Pons (tissue), 1 donor: ENCODE results near the gene PTTG1IP.
"Not testable (repeated sequence)": the region's sequence is repeated elsewhere in the genome, so short reads cannot be mapped to it uniquely, and the experiment has no call there.

Experiments
- DNase-seq: peaks from one replicate; pipeline ENCODE4 v3.0.0-alpha.2; 2016; ENCODE audit warnings: low spot score

PTTG1IP gene

DNA sequence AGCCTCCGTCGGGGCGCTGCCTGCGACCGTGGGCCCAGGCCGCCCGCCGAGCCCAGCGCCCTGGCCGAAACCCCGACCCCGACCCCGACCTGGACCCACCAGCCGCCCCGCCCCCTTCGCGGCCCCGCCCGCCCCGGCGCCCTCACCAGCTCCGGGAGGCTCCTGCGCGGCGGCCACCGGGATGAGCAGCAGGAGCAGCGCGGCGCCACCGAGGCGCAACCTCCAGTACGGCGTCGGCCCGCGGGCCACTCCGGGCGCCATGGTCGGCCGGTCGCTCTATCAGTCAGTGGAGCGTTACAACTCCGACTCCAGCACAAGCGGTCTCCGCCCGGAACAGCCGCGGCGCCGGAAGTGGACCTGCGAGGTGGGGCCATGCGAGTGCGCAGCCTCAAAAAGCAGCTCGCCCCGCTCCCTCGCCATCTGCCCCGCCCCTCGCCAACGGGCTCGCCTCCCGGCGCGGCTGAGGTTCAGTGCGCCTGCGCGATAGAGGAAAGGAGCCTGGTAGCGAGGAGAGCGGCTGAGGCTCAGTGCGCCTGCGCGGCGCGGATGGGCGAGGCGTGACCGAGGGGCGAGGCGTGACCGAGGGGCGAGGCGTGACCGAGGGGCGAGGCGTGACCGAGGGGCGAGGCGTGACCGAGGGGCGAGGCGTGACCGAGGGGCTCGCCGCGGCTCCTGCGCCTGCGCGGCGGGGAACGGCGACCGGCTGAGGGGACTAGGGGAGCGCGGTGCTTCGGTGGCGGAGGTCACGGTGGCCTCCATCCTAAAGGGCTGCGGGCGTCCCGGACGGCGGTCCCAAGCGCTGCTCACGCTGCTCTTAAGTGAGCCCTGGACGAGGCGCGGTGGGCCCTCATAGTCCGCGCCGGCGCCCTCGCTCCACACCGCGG, at the start of gene PTTG1IP:
Gene PTTG1IP (minus strand): TSS at position 335 of the 884 bp plus-strand sequence. CDS start 74 bp downstream, at position 261.
- DNase-seq, result peak; percentile 96

- DNase-seq, result no peak
These were observed 48.4 kb upstream of the PTTG1IP start for GRCh38 chr21:44921928-44922327.

DNA sequence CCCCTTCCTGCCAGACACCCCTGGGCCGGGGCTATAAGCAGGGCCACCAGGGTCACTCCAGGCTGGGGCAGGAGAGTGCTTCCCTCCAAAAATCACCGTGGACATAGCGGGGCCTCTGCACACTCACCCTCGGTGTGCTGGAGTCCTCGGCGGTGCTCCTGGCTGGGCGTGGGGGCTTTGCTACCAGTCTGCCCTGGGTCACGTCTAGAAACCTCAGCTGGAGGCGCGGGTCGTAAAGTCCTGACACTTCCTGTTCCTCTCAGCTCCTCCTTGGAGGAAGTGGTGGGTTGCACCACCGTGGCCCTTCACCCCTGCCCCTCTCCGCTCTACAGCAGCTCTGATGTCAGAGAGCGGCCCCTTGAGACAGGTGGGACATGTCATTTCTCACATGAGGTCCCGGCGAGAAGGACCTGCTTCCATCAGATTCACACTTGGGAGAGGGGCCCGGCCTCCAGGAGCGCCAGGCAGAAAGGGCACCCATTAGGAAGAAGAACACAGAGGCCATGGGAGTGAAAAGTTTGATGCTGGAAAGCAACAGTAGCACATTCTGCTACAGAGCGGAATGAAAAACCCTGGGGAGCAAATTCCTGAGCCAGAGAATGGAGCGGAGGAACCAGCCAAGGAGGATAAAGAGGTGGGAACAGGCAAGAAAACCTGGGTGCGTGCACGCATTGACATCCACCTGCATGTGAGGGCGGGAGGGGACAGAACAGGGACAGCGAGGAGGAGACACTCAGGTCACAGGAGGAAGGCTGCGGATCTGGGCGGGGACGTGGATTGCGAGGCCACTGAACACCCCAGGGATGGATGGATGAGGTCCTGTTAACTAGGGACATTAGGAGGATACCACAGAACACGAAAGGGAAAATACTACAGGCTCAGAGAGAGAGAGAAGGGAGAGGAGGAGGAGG, 47.5 kb upstream of the PTTG1IP start, which contains the start of gene ITGB2:
Gene ITGB2 (minus strand): TSS at position 206 of the 911 bp plus-strand sequence. CDS start 10,117 bp downstream, outside the sequence.
- DNase-seq, result peak; percentile 26

GRCh38 chr21:44919913-44920693, 46.6 kb upstream of the PTTG1IP start:
- no peak for DNase-seq

DNA sequence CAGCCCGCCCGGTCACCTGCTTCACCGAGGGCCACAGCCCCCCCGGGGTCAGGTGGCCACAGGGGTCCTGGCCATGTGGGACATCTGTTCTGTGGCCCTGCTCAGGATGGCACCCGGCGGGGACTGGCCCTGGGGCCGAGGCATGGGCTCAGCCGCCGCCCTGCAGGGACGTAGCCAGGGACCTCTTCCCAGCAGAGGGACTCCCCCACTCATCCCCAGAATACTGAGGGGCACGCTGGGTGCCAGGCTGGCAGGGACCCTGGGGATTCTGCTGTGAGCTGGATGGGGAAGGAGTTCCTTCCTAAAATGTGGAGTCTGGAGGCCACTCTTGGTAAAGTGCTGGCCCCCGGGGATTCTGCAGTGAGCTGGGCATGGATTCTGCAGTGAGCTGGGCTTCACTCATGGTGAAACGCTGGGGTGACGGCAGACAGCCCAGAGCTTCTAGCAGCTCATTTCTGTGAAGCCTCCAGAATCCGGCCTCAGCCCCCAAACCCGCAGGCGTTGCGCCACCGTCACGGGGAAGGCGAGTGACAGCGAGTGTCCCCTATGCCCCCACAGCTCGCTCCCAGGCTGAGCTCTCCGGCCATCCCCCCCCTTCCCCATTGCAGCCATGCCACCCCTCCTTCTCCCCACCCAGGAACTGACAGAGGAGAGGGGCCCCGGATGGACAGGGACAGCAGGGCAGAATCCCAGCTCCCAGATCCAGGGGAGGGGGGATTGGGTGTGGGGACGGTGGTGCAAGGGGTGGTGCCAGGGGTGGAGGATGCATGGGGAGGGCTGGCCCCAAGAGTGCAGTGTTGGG, 45.8 kb upstream of the PTTG1IP start:
- DNase-seq, result no peak

DNA sequence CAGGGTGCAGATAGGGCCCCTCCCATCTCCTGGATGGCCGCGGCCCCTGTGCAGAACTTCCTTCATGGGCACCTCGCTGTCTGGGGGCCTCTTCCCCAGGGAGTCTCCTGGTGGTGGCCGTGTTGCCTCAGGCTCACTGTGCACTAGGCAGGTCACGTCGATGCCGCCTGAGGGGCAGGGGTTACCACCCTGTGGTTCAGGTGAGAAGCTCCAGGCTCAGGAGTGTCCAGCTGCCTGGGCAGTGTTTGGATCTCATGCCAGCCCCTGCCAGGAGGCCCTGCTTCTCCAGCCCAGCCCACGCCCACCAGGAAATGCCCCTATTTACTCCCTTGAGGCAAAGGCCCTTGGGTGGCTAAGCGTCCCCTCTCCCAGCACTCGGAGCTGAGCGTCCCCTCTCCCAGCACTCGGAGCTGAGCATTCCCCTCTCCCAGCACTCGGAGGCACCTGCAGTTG, 45.1 kb upstream of the PTTG1IP start:
- no peak for DNase-seq

DNA sequence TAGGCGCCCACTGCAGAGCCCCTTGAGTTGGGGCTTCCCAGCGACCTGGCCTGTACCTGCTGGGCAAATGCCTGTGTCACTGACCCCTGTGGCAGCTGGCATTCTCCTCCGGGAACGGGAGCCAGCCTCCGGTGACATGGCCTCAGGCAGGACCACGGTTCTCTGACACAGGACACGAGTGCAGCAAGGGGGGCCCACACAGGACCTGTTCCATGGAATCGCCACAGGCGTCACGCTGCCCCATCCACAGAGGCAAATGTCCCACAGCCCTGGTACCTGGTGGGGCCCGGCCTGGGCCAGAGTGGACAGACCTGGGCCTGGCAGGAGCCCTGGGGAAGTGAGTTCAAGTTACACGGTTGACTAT, 44.6 kb upstream of the PTTG1IP start:
- DNase-seq, result no peak

DNA sequence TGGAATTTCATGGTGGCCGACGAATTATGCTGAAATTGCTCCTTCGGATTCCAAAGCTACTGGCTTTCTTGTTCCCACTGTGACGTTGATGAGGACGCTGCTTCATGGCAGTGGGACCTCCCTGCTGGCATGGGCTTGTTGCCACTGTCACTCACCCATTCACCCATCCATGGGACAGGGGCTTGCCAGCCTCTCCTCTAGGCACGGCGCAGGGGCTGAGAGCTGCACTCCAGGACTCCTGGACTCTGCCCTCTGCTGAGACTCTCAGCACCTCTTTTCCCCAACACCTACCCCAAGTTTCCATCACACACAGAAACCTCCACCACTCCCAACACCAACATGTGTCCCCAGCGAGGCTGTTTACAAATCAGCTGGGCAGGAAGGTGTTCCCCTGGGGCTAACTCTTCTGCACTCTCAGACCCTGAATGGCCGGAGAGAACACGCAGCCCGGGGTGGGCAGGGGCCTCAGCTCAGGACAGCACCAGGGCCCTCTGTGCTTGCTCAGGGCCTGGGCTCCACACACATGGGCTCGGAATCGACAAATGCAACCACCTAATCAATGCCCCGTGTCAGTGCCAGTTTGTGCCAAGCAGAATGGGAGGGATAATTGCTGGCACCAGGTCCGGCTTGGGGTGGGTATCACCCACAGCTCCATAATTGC, 44.1 kb upstream of the PTTG1IP start:
- no peak for DNase-seq

- no peak for DNase-seq
These were observed 43.5 kb upstream of the PTTG1IP start for GRCh38 chr21:44916965-44917364.

GRCh38 chr21:44914176-44914874, 40.8 kb upstream of the PTTG1IP start:
- DNase-seq, result no peak

DNA sequence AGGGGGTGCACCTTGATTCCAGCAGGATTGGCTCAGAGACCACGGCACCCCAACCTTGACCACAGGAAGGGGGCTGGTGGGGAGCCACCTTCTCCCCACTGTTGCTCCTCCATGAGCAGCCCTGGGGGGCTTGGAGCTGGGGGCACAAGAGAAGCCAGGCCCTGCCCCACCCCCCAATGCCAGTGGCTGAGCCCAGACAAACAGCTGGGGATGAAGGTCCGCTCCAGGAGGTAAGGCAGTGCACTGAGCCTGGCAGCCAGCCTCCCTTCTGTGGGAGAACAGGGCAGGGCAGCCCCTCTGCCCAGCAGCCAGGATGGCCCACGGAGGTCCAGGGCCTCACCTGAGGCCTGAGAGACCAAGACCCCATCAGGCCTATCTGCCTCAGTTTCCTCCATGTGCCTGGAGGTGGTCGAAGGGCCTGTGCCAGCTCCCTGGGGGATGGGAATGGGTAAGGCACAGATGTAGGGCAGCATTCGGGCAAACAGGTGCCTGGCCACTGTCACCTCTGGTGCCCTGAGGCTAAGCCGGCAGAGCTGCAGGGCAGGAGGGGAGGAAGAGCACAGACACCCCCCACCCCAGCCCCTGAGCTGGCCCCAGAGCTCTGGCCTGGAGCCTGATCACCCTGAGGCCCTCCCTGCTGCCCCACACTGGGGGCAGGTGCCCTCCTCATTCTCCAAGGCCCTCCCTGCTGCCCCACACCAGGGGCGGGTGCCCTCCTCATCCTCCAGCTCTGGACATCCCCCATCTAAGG, 40.1 kb upstream of the PTTG1IP start:
- no peak for DNase-seq

- DNase-seq, result not testable (repeated sequence)
These were observed 39.3 kb upstream of the PTTG1IP start for GRCh38 chr21:44912506-44913412.

GRCh38 chr21:44912158-44912473, 38.6 kb upstream of the PTTG1IP start:
- DNase-seq, result no peak

DNA sequence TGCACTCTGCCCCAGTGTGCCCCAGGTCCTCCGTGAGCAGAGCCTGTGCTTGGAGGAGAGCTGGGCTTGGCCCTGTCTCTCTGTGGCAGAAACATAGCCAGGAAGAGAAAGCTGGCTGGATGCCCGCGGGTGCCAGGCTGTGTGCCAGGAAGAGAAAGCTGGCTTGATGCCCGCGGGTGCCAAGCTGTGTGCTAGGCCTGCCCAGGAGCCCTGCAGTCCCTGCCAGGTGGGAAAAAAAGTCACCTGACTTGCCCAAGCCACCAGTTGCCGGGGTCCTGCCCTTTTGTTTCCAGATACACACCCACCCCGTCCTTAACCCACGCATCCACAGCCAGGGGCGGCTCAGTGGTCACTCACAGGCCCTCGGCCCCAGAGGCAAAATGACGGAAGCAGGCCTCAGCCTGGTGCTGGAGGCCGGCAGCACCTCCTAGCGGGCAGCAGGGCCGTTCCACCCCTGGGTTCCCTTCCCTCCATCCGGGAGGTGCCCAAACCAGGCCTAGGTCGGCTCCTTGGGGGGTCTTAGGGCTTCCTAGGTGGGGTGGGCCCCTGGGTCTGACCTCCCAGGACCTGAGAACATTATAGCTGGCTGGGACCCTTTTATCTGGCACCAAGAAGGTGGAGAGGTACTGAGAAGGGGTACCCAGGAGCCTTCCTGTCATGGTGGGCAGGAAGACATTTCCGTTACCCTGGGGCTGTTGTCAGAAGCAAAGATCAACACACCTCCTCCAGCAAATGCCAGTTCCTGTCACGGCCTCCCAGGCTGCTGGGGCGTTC, 38.1 kb upstream of the PTTG1IP start:
- DNase-seq, result peak; percentile 72

- DNase-seq, result no peak
These were observed 37.5 kb upstream of the PTTG1IP start for GRCh38 chr21:44911068-44911383.

- no peak for DNase-seq
These were observed 37.0 kb upstream of the PTTG1IP start for GRCh38 chr21:44910229-44911067.

DNA sequence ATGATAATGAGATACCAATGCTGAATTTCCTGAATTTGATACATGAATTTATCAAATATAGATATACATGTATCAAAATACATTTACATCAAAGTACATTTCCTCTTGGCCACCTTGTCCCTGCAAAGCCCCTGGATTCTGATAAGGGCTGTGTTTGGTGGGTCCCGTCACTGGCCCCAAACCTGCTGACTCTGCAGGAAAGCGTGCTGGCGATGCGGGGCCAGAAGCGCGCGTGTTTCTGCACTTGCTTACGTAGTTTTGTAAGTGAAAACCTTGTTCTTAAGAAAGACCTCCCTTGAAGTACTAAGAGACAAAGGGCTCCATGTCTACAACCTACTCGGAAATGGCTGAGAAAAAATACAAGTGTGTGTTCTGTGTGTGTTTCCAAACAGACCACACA, 36.2 kb upstream of the PTTG1IP start:
- DNase-seq, result no peak
